Mesendoderm (in vitro differentiated cells): Measurements from ENCODE around the gene PRDX4.
A peak's percentile ranks its signal among the peaks of the same experiment; 100 is the strongest.

Experiments
- DNase-seq: peaks from one replicate; pipeline ENCODE4 v3.0.0; 2013
- H2AK5ac ChIP-seq: 2 replicates; pipeline ENCODE4 v1.6.1; 2013; ENCODE audit warnings: low read length, inconsistent platforms
- H2BK120ac ChIP-seq: 2 replicates; pipeline ENCODE4 v1.6.1; 2013; ENCODE audit warnings: low read depth, mild to moderate bottlenecking, low read length, moderate library complexity, mixed read lengths
- H2BK15ac ChIP-seq: replicated peaks from 2 replicates; pipeline ENCODE4 v1.6.1; 2013; ENCODE audit warnings: low read depth, mild to moderate bottlenecking, moderate library complexity
- H2BK5ac ChIP-seq: 2 replicates; pipeline ENCODE4 v1.6.1; 2013; ENCODE audit warnings: low read length, inconsistent platforms
- H3K18ac ChIP-seq: 2 replicates; pipeline ENCODE4 v1.6.1; 2013; ENCODE audit warnings: mild to moderate bottlenecking, low read length, mixed read lengths
- H3K23ac ChIP-seq: one replicate; pipeline ENCODE4 v1.6.1; 2013; ENCODE audit warnings: low read length
- H3K27ac ChIP-seq: 2 replicates; pipeline ENCODE4 v1.5.1; 2013; ENCODE audit warnings: low read depth, mild to moderate bottlenecking, inconsistent platforms, low read length, moderate library complexity
- H3K27me3 ChIP-seq: 2 replicates; pipeline ENCODE4 v1.6.1; 2013; ENCODE audit warnings: low read length, control low read depth, mild to moderate bottlenecking, inconsistent platforms; ENCODE audit not compliant: insufficient read depth, poor library complexity
- H3K36me3 ChIP-seq: 2 replicates; pipeline ENCODE4 v1.6.1; 2013; ENCODE audit warnings: low read length, inconsistent platforms; ENCODE audit not compliant: control insufficient read depth, insufficient read depth
- H3K4ac ChIP-seq: one replicate; pipeline ENCODE4 v1.6.1; 2013; ENCODE audit warnings: low read depth, mild to moderate bottlenecking, low read length, moderate library complexity
- H3K4me1 ChIP-seq: 2 replicates; pipeline ENCODE4 v1.6.1; 2013; ENCODE audit warnings: low read depth, low read length, inconsistent platforms; ENCODE audit not compliant: control insufficient read depth
- H3K4me2 ChIP-seq: 2 replicates; pipeline ENCODE4 v1.6.1; 2013; ENCODE audit warnings: low read length
- H3K4me3 ChIP-seq: 2 replicates; pipeline ENCODE4 v1.5.1; 2013; ENCODE audit warnings: mild to moderate bottlenecking, low read length
- H3K56ac ChIP-seq: one replicate; pipeline ENCODE4 v1.6.1; 2013; ENCODE audit warnings: low read length
- H3K79me1 ChIP-seq: 2 replicates; pipeline ENCODE4 v1.6.1; 2013; ENCODE audit warnings: low read length, inconsistent platforms
- H3K79me2 ChIP-seq: 2 replicates; pipeline ENCODE4 v1.6.1; 2013; ENCODE audit warnings: mild to moderate bottlenecking, low read length; ENCODE audit not compliant: control insufficient read depth, insufficient read depth
- H3K9ac ChIP-seq: 2 replicates; pipeline ENCODE4 v1.6.1; 2013; ENCODE audit warnings: low read length, inconsistent platforms
- H4K5ac ChIP-seq: one replicate; pipeline ENCODE4 v1.6.1; 2013; ENCODE audit warnings: low read length
- H4K8ac ChIP-seq: one replicate; pipeline ENCODE4 v1.6.1; 2013; ENCODE audit warnings: low read depth, mild to moderate bottlenecking, control low read depth, low read length, moderate library complexity
- WGBS: extraction: QIAGEN DNeasy Blood & Tissue Kit; methylation state at CpG from one replicate; pipeline ENCODE4 v1.1.7; 2013; ENCODE audit warnings: low lambda C conversion rate, missing lambda C conversion rate; ENCODE audit not compliant: insufficient coverage; ENCODE audit errors: extremely low coverage; 5-methylcytosine and 5-hydroxymethylcytosine counted together

Gene PRDX4

GRCh38 chrX:23631136-23631535 is 36.2 kb upstream of the PRDX4 start:
- Histone ChIP-seq H3K23ac (no peak overlapping the region), H2BK5ac (no peak overlapping the region), H2BK15ac (no peak overlapping the region), H3K79me1 (no peaks in the 10 kb centered on the region), H3K56ac (no peak overlapping the region), H3K4me3 (no peak overlapping the region), H2AK5ac (no peak overlapping the region), H3K27me3 (no peaks in the 10 kb centered on the region), H3K9ac (no peak overlapping the region), H3K18ac (no peak overlapping the region), H4K5ac (no peak overlapping the region), H3K4me2 (no peak overlapping the region), H3K79me2 (no peaks in the 10 kb centered on the region), H4K8ac (no peak overlapping the region), H2BK120ac (no peak overlapping the region), H3K4me1 (no peaks in the 10 kb centered on the region), H3K36me3 (no peaks in the 10 kb centered on the region), H3K4ac (no peak overlapping the region), H3K27ac (no peak overlapping the region)
- DNase-seq, result no peak
- WGBS, result no CpG with 5 or more reads among the region's 4 CpGs

GRCh38 chrX:23633834-23634580 is 33.3 kb upstream of the PRDX4 start:
- no peak overlapping the region for H3K23ac ChIP-seq
- H2AK5ac ChIP-seq, result no peak overlapping the region
- H3K79me1 ChIP-seq, result no peaks in the 10 kb centered on the region
- no peaks in the 10 kb centered on the region for H3K4me1 ChIP-seq
- no peak overlapping the region for H3K9ac ChIP-seq
- H4K8ac ChIP-seq, result no peak overlapping the region
- H3K4me2 ChIP-seq, result no peak overlapping the region
- no peak overlapping the region for H2BK5ac ChIP-seq
- WGBS, result no CpG with 5 or more reads among the region's 3 CpGs
- H3K56ac ChIP-seq, result no peak overlapping the region
- H2BK120ac ChIP-seq, result no peak overlapping the region
- H3K18ac ChIP-seq, result no peak overlapping the region
- H3K27ac ChIP-seq, result no peak overlapping the region
- H3K4ac ChIP-seq, result no peak overlapping the region
- H3K27me3 ChIP-seq, result no peaks in the 10 kb centered on the region
- peak; percentile 10 for DNase-seq
- H2BK15ac ChIP-seq, result no peak overlapping the region
- no peaks in the 10 kb centered on the region for H3K79me2 ChIP-seq
- no peak overlapping the region for H4K5ac ChIP-seq
- no peaks in the 10 kb centered on the region for H3K36me3 ChIP-seq
- no peak overlapping the region for H3K4me3 ChIP-seq

GRCh38 chrX:23637187-23637586 is 30.1 kb upstream of the PRDX4 start:
- Histone ChIP-seq H3K79me1 (no peaks in the 10 kb centered on the region), H4K8ac (no peak overlapping the region), H2BK5ac (no peak overlapping the region), H3K4me3 (no peak overlapping the region), H3K4me2 (no peak overlapping the region), H3K27me3 (no peaks in the 10 kb centered on the region), H3K4ac (no peak overlapping the region), H3K4me1 (no peaks in the 10 kb centered on the region), H3K56ac (no peak overlapping the region), H2AK5ac (no peak overlapping the region), H4K5ac (no peak overlapping the region), H3K18ac (no peak overlapping the region), H2BK120ac (no peak overlapping the region), H3K36me3 (no peaks in the 10 kb centered on the region), H3K23ac (no peak overlapping the region), H3K27ac (no peak overlapping the region), H3K9ac (no peak overlapping the region), H3K79me2 (no peaks in the 10 kb centered on the region), H2BK15ac (no peak overlapping the region)
- DNase-seq, result no peak
- WGBS, result no CpG with 5 or more reads among the region's 4 CpGs

GRCh38 chrX:23643020-23643419 is 24.3 kb upstream of the PRDX4 start:
- H3K9ac ChIP-seq, result no peak overlapping the region
- H3K56ac ChIP-seq, result no peak overlapping the region
- no peak overlapping the region for H4K8ac ChIP-seq
- no peak overlapping the region for H4K5ac ChIP-seq
- H3K23ac ChIP-seq, result no peak overlapping the region
- no peak overlapping the region for H3K4ac ChIP-seq
- no peak overlapping the region for H3K27ac ChIP-seq
- no peaks in the 10 kb centered on the region for H3K36me3 ChIP-seq
- H3K18ac ChIP-seq, result no peak overlapping the region
- H3K4me3 ChIP-seq, result no peak overlapping the region
- WGBS, result no CpG with 5 or more reads among the region's 2 CpGs
- H3K27me3 ChIP-seq, result no peaks in the 10 kb centered on the region
- no peaks in the 10 kb centered on the region for H3K79me1 ChIP-seq
- H2AK5ac ChIP-seq, result no peak overlapping the region
- DNase-seq, result peak; percentile 46
- no peaks in the 10 kb centered on the region for H3K79me2 ChIP-seq
- H2BK15ac ChIP-seq, result no peak overlapping the region
- no peak overlapping the region for H3K4me2 ChIP-seq
- H2BK5ac ChIP-seq, result no peak overlapping the region
- no peaks in the 10 kb centered on the region for H3K4me1 ChIP-seq
- no peak overlapping the region for H2BK120ac ChIP-seq

- H3K4me3 ChIP-seq, result no peak overlapping the region
- no peak overlapping the region for H2BK5ac ChIP-seq
- H2AK5ac ChIP-seq, result no peak overlapping the region
- H4K8ac ChIP-seq, result no peak overlapping the region
- no peak overlapping the region for H2BK120ac ChIP-seq
- H3K4ac ChIP-seq, result no peak overlapping the region
- no CpG with 5 or more reads among the region's 9 CpGs for WGBS
- no peak overlapping the region for H3K4me2 ChIP-seq
- no peak overlapping the region for H3K56ac ChIP-seq
- H2BK15ac ChIP-seq, result no peak overlapping the region
- H3K79me2 ChIP-seq, result no peaks in the 10 kb centered on the region
- H3K27ac ChIP-seq, result no peak overlapping the region
- H3K27me3 ChIP-seq, result no peaks in the 10 kb centered on the region
- H3K9ac ChIP-seq, result no peak overlapping the region
- H3K4me1 ChIP-seq, result no peaks in the 10 kb centered on the region
- H3K18ac ChIP-seq, result no peak overlapping the region
- no peak overlapping the region for H3K23ac ChIP-seq
- no peak for DNase-seq
- H3K36me3 ChIP-seq, result no peaks in the 10 kb centered on the region
- H3K79me1 ChIP-seq, result no peaks in the 10 kb centered on the region
- H4K5ac ChIP-seq, result no peak overlapping the region
These were observed 22.5 kb upstream of the PRDX4 start for GRCh38 chrX:23644744-23645143.

GRCh38 chrX:23656091-23656490 is 11.2 kb upstream of the PRDX4 start:
- DNase-seq, result no peak
- no peak overlapping the region for H2BK120ac ChIP-seq

More at GRCh38 chrX:23656091-23656490, 11.2 kb upstream of the PRDX4 start:
- Histone ChIP-seq H3K27me3 (no peaks in the 10 kb centered on the region), H3K4me3 (no peak overlapping the region), H4K5ac (no peak overlapping the region), H3K4me1 (peaks cover 4% of the 10 kb centered on the region), H3K79me2 (peaks cover 2% of the 10 kb centered on the region), H3K18ac (no peak overlapping the region), H3K36me3 (no peaks in the 10 kb centered on the region), H2BK5ac (no peak overlapping the region), H3K23ac (no peak overlapping the region), H4K8ac (no peak overlapping the region), H3K27ac (no peak overlapping the region), H3K79me1 (no peaks in the 10 kb centered on the region), H3K9ac (no peak overlapping the region), H3K4ac (no peak overlapping the region), H2AK5ac (no peak overlapping the region), H3K4me2 (no peak overlapping the region), H2BK15ac (no peak overlapping the region), H3K56ac (no peak overlapping the region)
- WGBS, result no CpG with 5 or more reads among the region's 5 CpGs
